HEK293 (cell line): ENCODE data around the gene PCID2.

Experiments
- CTCF ChIA-PET: fragments of 350-600 bp; formaldehyde crosslinking; extraction: SDS; loops from one replicate; lab custom pipeline; 2021; ENCODE audit warnings: antibody characterized with exemption; lab: Yijun Ruan, JAX
- POLR2A ChIA-PET: fragments of 300-600 bp; formaldehyde crosslinking; extraction: SDS; loops from one replicate; lab custom pipeline; 2020; ENCODE audit warnings: antibody characterized with exemption, inconsistent platforms; lab: Yijun Ruan, JAX
- H3K27ac ChIP-seq: fragments of 200-500 bp; sonication (Bioruptor generic); 2 replicates; pipeline ENCODE4 v1.5.1; 2014; ENCODE audit warnings: low read depth, low read length, control low read depth, inconsistent platforms; ENCODE audit errors: extremely low read depth
- H3K36me3 ChIP-seq, 2 experiments: fragments of 200-500 bp in 1 of 2; sonication (Bioruptor generic) in 1 of 2; 1 replicate in 1 of 2; 2 replicates in 1 of 2; pipeline ENCODE4 v1.5.1; 2014 to 2017; ENCODE audit warnings: inconsistent platforms in 2 of 2, low read length in 2 of 2; ENCODE audit not compliant: control insufficient read depth in 2 of 2, insufficient read depth in 1 of 2
- H3K4me1 ChIP-seq: fragments of 200-500 bp; sonication (Bioruptor generic); 2 replicates; pipeline ENCODE4 v1.5.1; 2014; ENCODE audit warnings: mild to moderate bottlenecking, low read length, inconsistent platforms; ENCODE audit not compliant: control insufficient read depth, insufficient read depth
- H3K4me3 ChIP-seq: 2 replicates; pipeline ENCODE4 v1.5.1; 2011; ENCODE audit warnings: low read depth, mild to moderate bottlenecking, control low read depth, low read length, moderate library complexity
- H3K9me3 ChIP-seq: fragments of 200-500 bp; sonication (Bioruptor generic); 2 replicates; pipeline ENCODE4 v1.5.1; 2014; ENCODE audit warnings: low read depth, low read length, inconsistent platforms; ENCODE audit not compliant: control insufficient read depth, insufficient read depth
- GLI4 ChIP-seq: fragments of 450-650 bp; formaldehyde crosslinking; IDR thresholded peaks from 2 replicates; pipeline ENCODE4 v1.5.1; 2016; ENCODE audit warnings: missing biosample characterization, missing genetic modification characterization
- HOXA7 ChIP-seq: sonication (generic); formaldehyde crosslinking; IDR thresholded peaks from 2 replicates; pipeline ENCODE4 v1.8.1; 2022; ENCODE audit warnings: missing genetic modification reagents, borderline replicate concordance
- IKZF3 ChIP-seq: fragments of 450-650 bp; IDR thresholded peaks from 2 replicates; pipeline ENCODE4 v1.5.0; 2018; ENCODE audit warnings: missing biosample characterization, mild to moderate bottlenecking, missing genetic modification characterization, moderate library complexity
- KLF8 ChIP-seq: fragments of 450-650 bp; formaldehyde crosslinking; IDR thresholded peaks from 2 replicates; pipeline ENCODE4 v1.5.1; 2016; ENCODE audit warnings: missing biosample characterization, missing genetic modification characterization
- SCRT2 ChIP-seq: fragments of 450-650 bp; formaldehyde crosslinking; IDR thresholded peaks from 2 replicates; pipeline ENCODE4 v1.5.1; 2016; ENCODE audit warnings: missing biosample characterization, missing genetic modification characterization
- ZNF184 ChIP-seq: fragments of 450-650 bp; IDR thresholded peaks from 2 replicates; pipeline ENCODE4 v1.5.1; 2018; ENCODE audit warnings: missing biosample characterization, mild to moderate bottlenecking, missing genetic modification characterization
- ZNF2 ChIP-seq: fragments of 450-650 bp; formaldehyde crosslinking; IDR thresholded peaks from 2 replicates; pipeline ENCODE4 v1.5.1; 2016; ENCODE audit warnings: missing biosample characterization, missing genetic modification characterization
- ZNF24 ChIP-seq: fragments of 450-650 bp; formaldehyde crosslinking; IDR thresholded peaks from 2 replicates; pipeline ENCODE4 v1.5.1; 2016; ENCODE audit warnings: missing biosample characterization, missing genetic modification characterization
- ZNF324 ChIP-seq: fragments of 450-650 bp; formaldehyde crosslinking; IDR thresholded peaks from 2 replicates; pipeline ENCODE4 v1.5.1; 2016; ENCODE audit warnings: missing biosample characterization, missing genetic modification characterization
- ZNF350 ChIP-seq: fragments of 450-650 bp; formaldehyde crosslinking; IDR thresholded peaks from 2 replicates; pipeline ENCODE4 v1.5.0; 2017; ENCODE audit warnings: missing biosample characterization, mild to moderate bottlenecking, missing genetic modification characterization
- ZNF37A ChIP-seq: fragments of 450-650 bp; IDR thresholded peaks from 2 replicates; pipeline ENCODE4 v1.5.1; 2018; ENCODE audit warnings: missing biosample characterization, missing genetic modification characterization
- ZNF423 ChIP-seq: fragments of 450-650 bp; formaldehyde crosslinking; IDR thresholded peaks from 2 replicates; pipeline ENCODE4 v1.5.1; 2016; ENCODE audit warnings: missing biosample characterization, missing genetic modification characterization
- ZNF514 ChIP-seq: fragments of 450-650 bp; formaldehyde crosslinking; IDR thresholded peaks from 2 replicates; pipeline ENCODE4 v1.5.1; 2016; ENCODE audit warnings: missing biosample characterization, missing genetic modification characterization
- ZNF521 ChIP-seq: fragments of 450-650 bp; formaldehyde crosslinking; IDR thresholded peaks from 2 replicates; pipeline ENCODE4 v1.5.1; 2017; ENCODE audit warnings: missing biosample characterization, mild to moderate bottlenecking, missing genetic modification characterization
- ZNF629 ChIP-seq: fragments of 450-650 bp; formaldehyde crosslinking; IDR thresholded peaks from 2 replicates; pipeline ENCODE4 v1.5.1; 2017; ENCODE audit warnings: missing biosample characterization, missing genetic modification characterization
- ZNF654 ChIP-seq: fragments of 450-650 bp; formaldehyde crosslinking; IDR thresholded peaks from 2 replicates; pipeline ENCODE4 v1.5.1; 2016; ENCODE audit warnings: low read depth, missing biosample characterization, missing genetic modification characterization
- ZNF747 ChIP-seq: fragments of 450-650 bp; formaldehyde crosslinking; IDR thresholded peaks from 2 replicates; pipeline ENCODE4 v1.5.1; 2016; ENCODE audit warnings: missing biosample characterization, missing genetic modification characterization
- ZNF768 ChIP-seq: fragments of 450-650 bp; formaldehyde crosslinking; IDR thresholded peaks from 2 replicates; pipeline ENCODE4 v1.5.1; 2018; ENCODE audit warnings: missing biosample characterization, mild to moderate bottlenecking, missing genetic modification characterization
- ZSCAN23 ChIP-seq: fragments of 450-650 bp; formaldehyde crosslinking; IDR thresholded peaks from 2 replicates; pipeline ENCODE4 v1.5.1; 2016; ENCODE audit warnings: missing biosample characterization, missing genetic modification characterization
- TF ChIP-seq, protein P1 (sequence below): fragments of 450-650 bp; formaldehyde crosslinking; IDR thresholded peaks from 2 replicates; pipeline ENCODE4 v1.5.1; 2016; ENCODE audit warnings: missing biosample characterization, missing genetic modification characterization
- TF ChIP-seq, protein P2 (sequence below): fragments of 450-650 bp; formaldehyde crosslinking; IDR thresholded peaks from 2 replicates; pipeline ENCODE4 v1.5.1; 2017; ENCODE audit warnings: missing biosample characterization, missing genetic modification characterization
- TF ChIP-seq, protein P3 (sequence below): fragments of 450-650 bp; formaldehyde crosslinking; IDR thresholded peaks from 2 replicates; pipeline ENCODE4 v1.5.1; 2016; ENCODE audit warnings: missing biosample characterization, missing genetic modification characterization

The PCID2 gene

DNA sequence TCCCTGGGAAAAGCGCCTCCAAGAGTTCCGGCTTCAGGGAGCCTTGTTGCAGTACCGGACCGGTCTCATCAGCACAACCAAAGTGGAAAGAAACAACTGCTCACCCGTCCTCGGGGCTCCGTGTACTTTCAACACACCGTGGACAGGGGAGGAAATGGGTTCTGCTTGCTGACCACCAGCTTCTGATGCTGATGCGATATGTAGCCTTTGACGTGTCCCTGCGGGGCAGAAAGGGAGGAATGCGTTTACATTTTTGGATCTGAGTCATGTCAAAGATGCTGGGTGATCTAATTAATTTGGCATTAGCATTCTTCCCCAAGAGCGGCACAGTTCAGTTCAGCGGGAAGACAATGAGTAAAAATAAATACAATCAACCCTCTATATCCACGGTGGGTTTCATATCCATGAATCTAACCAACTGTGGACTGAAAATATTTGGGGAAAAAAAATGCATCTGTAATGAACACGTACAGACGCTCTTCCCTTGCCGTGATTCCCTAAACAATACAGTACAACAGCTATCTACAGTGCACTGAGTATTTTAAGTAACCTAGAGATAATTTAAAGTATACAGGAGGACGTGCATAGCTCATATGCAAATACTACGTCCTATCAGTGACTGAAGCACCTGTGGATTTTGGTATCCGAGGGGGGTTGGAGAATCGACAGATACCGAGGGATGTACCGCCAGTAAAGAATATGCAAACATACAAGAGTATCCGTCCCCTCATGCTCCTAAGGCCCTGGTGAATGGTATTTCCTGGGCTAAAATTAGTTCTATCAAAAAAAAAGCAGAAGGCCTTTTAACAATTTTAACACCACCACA is 30.2 kb downstream of the PCID2 start (continued):
- no peak for TF ChIP-seq ZNF324
- no peak for TF ChIP-seq ZNF350 (tag by site-specific recombination)
- TF ChIP-seq, protein P1, sequence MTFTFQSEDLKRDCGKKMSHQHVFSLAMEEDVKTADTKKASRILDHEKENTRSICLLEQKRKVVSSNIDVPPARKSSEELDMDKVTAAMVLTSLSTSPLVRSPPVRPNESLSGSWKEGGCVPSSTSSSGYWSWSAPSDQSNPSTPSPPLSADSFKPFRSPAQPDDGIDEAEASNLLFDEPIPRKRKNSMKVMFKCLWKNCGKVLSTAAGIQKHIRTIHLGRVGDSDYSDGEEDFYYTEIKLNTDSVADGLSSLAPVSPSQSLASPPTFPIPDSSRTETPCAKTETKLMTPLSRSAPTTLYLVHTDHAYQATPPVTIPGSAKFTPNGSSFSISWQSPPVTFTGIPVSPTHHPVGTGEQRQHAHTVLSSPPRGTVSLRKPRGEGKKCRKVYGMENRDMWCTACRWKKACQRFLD (tag by site-specific recombination), result no peak
- TF ChIP-seq ZNF514 (tag by site-specific recombination), result no peak

DNA sequence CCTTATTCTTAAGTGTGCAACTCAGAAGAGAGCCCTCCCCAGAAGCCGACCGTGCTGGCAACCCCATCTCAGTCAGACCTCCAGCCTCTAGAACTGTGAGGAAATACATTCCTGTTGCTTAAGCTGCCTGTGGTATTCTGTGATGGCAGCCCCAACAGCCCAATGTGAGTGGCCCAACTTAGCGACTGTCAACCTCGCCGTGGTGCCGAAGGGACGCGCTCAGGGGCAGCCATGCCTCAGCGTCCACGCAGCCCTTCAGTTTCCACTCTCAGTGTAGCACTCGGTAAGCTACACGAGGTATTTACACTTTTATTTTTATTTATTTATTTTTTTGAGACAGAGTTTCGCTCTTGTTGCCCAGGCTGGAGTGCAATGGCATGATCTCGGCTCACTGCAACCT is 31.6 kb downstream of the PCID2 start:
- H3K36me3 ChIP-seq, result peaks cover 0 to 81% of the 10 kb centered on the region in 2 experiments; a peak in 2 of 3 replicates
- CTCF ChIA-PET, result no interaction called here

DNA sequence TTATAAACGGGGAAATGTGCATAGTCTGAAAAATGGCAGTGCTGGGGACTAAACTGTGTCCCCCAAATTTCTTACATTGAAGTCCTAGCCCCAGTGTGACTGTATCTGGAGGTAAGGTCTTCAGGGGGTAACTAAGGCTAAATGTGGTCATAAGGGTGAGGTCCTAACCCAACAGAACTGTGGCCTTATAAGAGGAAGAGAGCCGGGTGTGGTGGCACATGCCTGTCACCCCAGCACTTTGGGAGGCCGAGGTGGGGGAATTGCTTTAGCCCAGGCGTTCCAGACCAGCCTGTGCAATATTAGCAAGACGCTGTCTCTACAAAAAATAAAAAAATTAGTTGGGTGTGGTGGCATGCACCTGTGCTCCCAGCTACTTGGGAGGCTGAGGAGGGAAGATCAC is 32.2 kb downstream of the PCID2 start:
- POLR2A ChIA-PET, result interaction anchor here (1.1 kb wide), 1 partner anchor 23 kb away, joined by 3 read pairs; no protein-coding TSS in a partner anchor
- Histone ChIP-seq H3K4me3 (no peak overlapping the region), H3K4me1 (no peaks in the 10 kb centered on the region), H3K36me3 (peaks cover 0 to 82% of the 10 kb centered on the region in 2 experiments; a peak in 2 of 3 replicates), H3K9me3 (no peaks in the 10 kb centered on the region), H3K27ac (no peak overlapping the region)
- no peak for TF ChIP-seq GLI4 (tag by site-specific recombination)
- no peak for TF ChIP-seq ZNF654
- no peak for TF ChIP-seq ZNF514 (tag by site-specific recombination)
- TF ChIP-seq ZNF184, result no peak
- no peak for TF ChIP-seq ZNF521 (tag by site-specific recombination)
- no peak for TF ChIP-seq ZNF768 (tag by site-specific recombination)
- no peak for TF ChIP-seq ZNF324
- no peak for TF ChIP-seq ZNF37A (tag by site-specific recombination)
- TF ChIP-seq IKZF3 (tag by site-specific recombination), result no peak
- TF ChIP-seq ZSCAN23 (tag by site-specific recombination), result no peak
- TF ChIP-seq SCRT2 (tag by site-specific recombination), result no peak
- TF ChIP-seq ZNF747 (tag by site-specific recombination), result no peak
- CTCF ChIA-PET, result no interaction called here

More for the DNA sequence above, 31.6 kb downstream of the PCID2 start:
- H3K9me3 ChIP-seq, result no peaks in the 10 kb centered on the region
- no peak overlapping the region for H3K27ac ChIP-seq
- no peak overlapping the region for H3K4me3 ChIP-seq
- POLR2A ChIA-PET, result no interaction called here
- TF ChIP-seq, protein P2, sequence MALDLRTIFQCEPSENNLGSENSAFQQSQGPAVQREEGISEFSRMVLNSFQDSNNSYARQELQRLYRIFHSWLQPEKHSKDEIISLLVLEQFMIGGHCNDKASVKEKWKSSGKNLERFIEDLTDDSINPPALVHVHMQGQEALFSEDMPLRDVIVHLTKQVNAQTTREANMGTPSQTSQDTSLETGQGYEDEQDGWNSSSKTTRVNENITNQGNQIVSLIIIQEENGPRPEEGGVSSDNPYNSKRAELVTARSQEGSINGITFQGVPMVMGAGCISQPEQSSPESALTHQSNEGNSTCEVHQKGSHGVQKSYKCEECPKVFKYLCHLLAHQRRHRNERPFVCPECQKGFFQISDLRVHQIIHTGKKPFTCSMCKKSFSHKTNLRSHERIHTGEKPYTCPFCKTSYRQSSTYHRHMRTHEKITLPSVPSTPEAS (tag by site-specific recombination), result no peak
- no peak for TF ChIP-seq ZNF184
- no peak for TF ChIP-seq ZNF24 (tag by site-specific recombination)
- TF ChIP-seq KLF8 (tag by site-specific recombination), result no peak
- TF ChIP-seq ZNF629, result no peak
- TF ChIP-seq ZNF423 (tag by site-specific recombination), result no peak
- H3K4me1 ChIP-seq, result no peaks in the 10 kb centered on the region

DNA sequence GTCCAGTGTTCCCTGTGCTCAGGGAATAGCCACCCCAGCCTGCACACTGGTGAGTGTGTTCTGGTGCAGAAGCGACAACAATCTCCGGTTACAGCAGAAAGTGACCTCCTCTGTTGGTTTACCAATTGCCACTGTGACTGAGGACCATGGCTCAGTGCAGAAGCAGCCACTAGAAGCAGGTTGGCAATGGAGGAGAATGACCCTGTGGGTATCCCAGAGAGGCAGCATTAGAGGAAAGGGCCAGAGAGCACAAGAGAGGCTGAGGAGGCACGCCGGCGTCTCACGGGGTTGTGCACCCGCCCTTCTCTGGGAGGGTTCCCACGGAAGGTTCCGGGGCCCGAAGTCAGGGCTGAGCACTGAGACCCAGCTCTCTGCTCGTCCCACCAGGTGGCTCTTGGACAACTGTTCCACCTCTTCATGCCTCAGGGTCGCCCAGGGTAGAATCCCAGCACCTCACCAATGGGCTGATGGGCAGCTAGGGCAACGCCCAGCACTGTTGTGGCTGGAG is 36.0 kb downstream of the PCID2 start:
- H3K9me3 ChIP-seq, result no peaks in the 10 kb centered on the region
- POLR2A ChIA-PET, result no interaction called here
- H3K27ac ChIP-seq, result no peak overlapping the region
- no peaks in the 10 kb centered on the region for H3K4me1 ChIP-seq
- peaks cover 0 to 62% of the 10 kb centered on the region in 2 experiments; a peak in 2 of 3 replicates for H3K36me3 ChIP-seq
- no peak overlapping the region for H3K4me3 ChIP-seq
- CTCF ChIA-PET, result no interaction called here
- TF ChIP-seq, protein P3, sequence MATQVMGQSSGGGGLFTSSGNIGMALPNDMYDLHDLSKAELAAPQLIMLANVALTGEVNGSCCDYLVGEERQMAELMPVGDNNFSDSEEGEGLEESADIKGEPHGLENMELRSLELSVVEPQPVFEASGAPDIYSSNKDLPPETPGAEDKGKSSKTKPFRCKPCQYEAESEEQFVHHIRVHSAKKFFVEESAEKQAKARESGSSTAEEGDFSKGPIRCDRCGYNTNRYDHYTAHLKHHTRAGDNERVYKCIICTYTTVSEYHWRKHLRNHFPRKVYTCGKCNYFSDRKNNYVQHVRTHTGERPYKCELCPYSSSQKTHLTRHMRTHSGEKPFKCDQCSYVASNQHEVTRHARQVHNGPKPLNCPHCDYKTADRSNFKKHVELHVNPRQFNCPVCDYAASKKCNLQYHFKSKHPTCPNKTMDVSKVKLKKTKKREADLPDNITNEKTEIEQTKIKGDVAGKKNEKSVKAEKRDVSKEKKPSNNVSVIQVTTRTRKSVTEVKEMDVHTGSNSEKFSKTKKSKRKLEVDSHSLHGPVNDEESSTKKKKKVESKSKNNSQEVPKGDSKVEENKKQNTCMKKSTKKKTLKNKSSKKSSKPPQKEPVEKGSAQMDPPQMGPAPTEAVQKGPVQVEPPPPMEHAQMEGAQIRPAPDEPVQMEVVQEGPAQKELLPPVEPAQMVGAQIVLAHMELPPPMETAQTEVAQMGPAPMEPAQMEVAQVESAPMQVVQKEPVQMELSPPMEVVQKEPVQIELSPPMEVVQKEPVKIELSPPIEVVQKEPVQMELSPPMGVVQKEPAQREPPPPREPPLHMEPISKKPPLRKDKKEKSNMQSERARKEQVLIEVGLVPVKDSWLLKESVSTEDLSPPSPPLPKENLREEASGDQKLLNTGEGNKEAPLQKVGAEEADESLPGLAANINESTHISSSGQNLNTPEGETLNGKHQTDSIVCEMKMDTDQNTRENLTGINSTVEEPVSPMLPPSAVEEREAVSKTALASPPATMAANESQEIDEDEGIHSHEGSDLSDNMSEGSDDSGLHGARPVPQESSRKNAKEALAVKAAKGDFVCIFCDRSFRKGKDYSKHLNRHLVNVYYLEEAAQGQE (tag by site-specific recombination), result no peak
- no peak for TF ChIP-seq ZNF2 (tag by site-specific recombination)
- TF ChIP-seq ZNF24 (tag by site-specific recombination), result no peak
- TF ChIP-seq HOXA7 (CRISPR knock-in tag), result no peak
